T-cell (primary cell): ENCODE results near the gene SLIT3. TPM values are rescaled to one million over a fixed set of nuclear protein-coding genes. Genes with fewer than 3 reads are reported as not detected.

Experiments
- ATAC-seq, 4 experiments: fragments of 200-7000 bp in 3 of 4; fragments of 150-1000 bp in 1 of 4; cut with Tn5 transposase; replicated peaks in 1 of 4; 1 replicate in 3 of 4; 2 replicates in 1 of 4; pipeline ENCODE4 v1.10.0; 2021; ENCODE audit warnings: moderate library complexity in 3 of 4, mild to moderate bottlenecking in 2 of 4, moderate number of reproducible peaks in 1 of 4
- CTCF ChIA-PET, 2 donors: fragments of 300-600 bp; sonication (Branson Sonifier 250); formaldehyde crosslinking; loops; one replicate each; lab custom pipeline; 2022; ENCODE audit warnings: antibody characterized with exemption in 2 of 2; lab: Charles Lee
- POLR2A ChIA-PET, 2 donors: fragments of 300-600 bp; sonication (Branson Sonifier 250); formaldehyde crosslinking; loops; one replicate each; lab custom pipeline; 2022; ENCODE audit warnings: antibody characterized with exemption in 2 of 2; lab: Charles Lee
- DNase-seq, 35 experiments: peaks; one replicate each; pipeline versions ENCODE4 v3.0.0 to v3.0.0-alpha.2; 2013 to 2023
- H3K27ac ChIP-seq: one replicate; pipeline ENCODE4 v1.5.1; 2013; ENCODE audit warnings: low read length
- H3K27me3 ChIP-seq, 2 experiments: replicated peaks in 1 of 2; 1 replicate in 1 of 2; 2 replicates in 1 of 2; pipeline versions ENCODE4 v1.6.1 to v1.7.0; 2013; ENCODE audit warnings: low read length in 1 of 2, mixed read lengths in 1 of 2; ENCODE audit not compliant: control insufficient read depth in 2 of 2, insufficient read depth in 2 of 2; ENCODE audit errors: extremely low read depth in 1 of 2
- H3K36me3 ChIP-seq, 2 donors: 1 replicate in 1 of 2; 2 replicates in 1 of 2; pipeline versions ENCODE4 v1.6.1 to v1.7.0; 2013; ENCODE audit warnings: low read length in 1 of 2; ENCODE audit not compliant: control insufficient read depth in 2 of 2, insufficient read depth in 1 of 2; ENCODE audit errors: extremely low read depth in 1 of 2
- H3K4me1 ChIP-seq, 2 experiments: 1 replicate in 1 of 2; 2 replicates in 1 of 2; pipeline versions ENCODE4 v1.6.1 to v1.7.0; 2013; ENCODE audit warnings: low read length in 2 of 2, mixed read lengths in 1 of 2; ENCODE audit not compliant: insufficient read depth in 2 of 2, control insufficient read depth in 1 of 2; ENCODE audit errors: extremely low read depth in 1 of 2
- H3K4me3 ChIP-seq, 2 donors: 1 replicate in 1 of 2; 2 replicates in 1 of 2; pipeline versions ENCODE4 v1.5.1 to v1.7.0; 2013; ENCODE audit warnings: mild to moderate bottlenecking in 2 of 2, low read length in 1 of 2, moderate library complexity in 1 of 2; ENCODE audit not compliant: control insufficient read depth in 1 of 2; ENCODE audit errors: extremely low read depth in 1 of 2
- H3K9me3 ChIP-seq: 2 replicates; pipeline ENCODE4 v1.7.0; 2013
- H3K27ac Mint-ChIP-seq, 2 donors: one replicate each; pipeline ENCODE4 v1.8.0; 2020 to 2021; ENCODE audit warnings: mild to moderate bottlenecking in 2 of 2, mixed read lengths in 2 of 2
- H3K27me3 Mint-ChIP-seq, 2 donors: one replicate each; pipeline ENCODE4 v1.8.0; 2021 to 2022; ENCODE audit warnings: mixed read lengths in 2 of 2
- H3K36me3 Mint-ChIP-seq: one replicate; pipeline ENCODE4 v1.8.0; 2021; ENCODE audit warnings: mixed read lengths
- H3K4me1 Mint-ChIP-seq, 3 donors: one replicate each; pipeline ENCODE4 v1.8.0; 2020 to 2022; ENCODE audit warnings: mixed read lengths in 3 of 3, mild to moderate bottlenecking in 1 of 3
- H3K4me3 Mint-ChIP-seq, 3 donors: one replicate each; pipeline ENCODE4 v1.8.0; 2020 to 2022; ENCODE audit warnings: mild to moderate bottlenecking in 3 of 3, mixed read lengths in 3 of 3, moderate library complexity in 3 of 3
- H3K9me3 Mint-ChIP-seq, 3 donors: one replicate each; pipeline ENCODE4 v1.8.0; 2020 to 2022; ENCODE audit warnings: mixed read lengths in 3 of 3
- WGBS: methylation state at CpG from one replicate; pipeline ENCODE4 v1.1.5; 2013; ENCODE audit warnings: missing lambda C conversion rate; ENCODE audit not compliant: insufficient coverage; 5-methylcytosine and 5-hydroxymethylcytosine counted together
- total RNA-seq, 35 experiments: library from RNA in 6 of 35; stranded (reverse) in 6 of 35; fragments of 120-200 nt in 1 of 35; gene quantifications; one replicate each; pipeline versions ENCODE4 v1.2.1 to v1.2.4 and lab custom pipeline; 2013 to 2026

Gene SLIT3
- total RNA-seq, 5 donors from 2014 or later (not counting 1 experiment from before 2014, with no cell fraction given), result 0.13 to 0.32 (median 0.13) TPM; not detected in 2

- CTCF ChIA-PET, result no interaction called here
- Histone ChIP-seq H3K9me3 (no peaks in the 10 kb centered on the region), H3K4me1 (no peaks in the 10 kb centered on the region), H3K4me3 (no peak overlapping the region), H3K36me3 (no peaks in the 10 kb centered on the region), H3K27me3 (peaks cover 0 to 9% of the 10 kb centered on the region in 2 experiments), H3K27ac (no peak overlapping the region)
- Mint-ChIP-seq H3K4me3 (no peak overlapping the region), H3K4me1 (no peaks in the 10 kb centered on the region), H3K27me3 (peaks cover 9 to 16% of the 10 kb centered on the region in 2 donors), H3K27ac (no peak overlapping the region), H3K36me3 (no peaks in the 10 kb centered on the region), H3K9me3 (no peaks in the 10 kb centered on the region)
- WGBS, result no CpG with 5 or more reads among the region's 2 CpGs
- no peak for DNase-seq
- POLR2A ChIA-PET, result no interaction called here
- ATAC-seq, result no peak
Observed at GRCh38 chr5:169020102-169020501, 280.8 kb downstream of the SLIT3 start.

DNA sequence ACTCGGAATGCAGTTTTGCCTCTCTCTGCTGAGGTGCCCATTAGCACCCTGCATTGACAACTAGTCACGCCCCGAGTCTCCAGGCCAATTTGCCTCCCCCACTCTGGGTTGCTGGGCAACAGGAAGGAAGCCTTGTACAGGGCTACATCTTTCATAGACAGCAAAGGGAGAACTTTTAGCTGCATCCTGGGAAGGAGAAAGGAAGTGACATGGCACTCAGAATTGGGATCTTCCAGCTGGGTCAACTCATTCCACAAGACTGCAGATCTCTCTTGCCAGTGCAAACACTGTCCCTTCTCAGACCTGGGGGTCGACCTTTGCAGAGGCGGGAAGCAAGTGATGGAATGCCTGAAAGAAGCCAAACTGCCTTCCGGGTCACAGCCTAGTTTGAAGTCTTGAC, 282.0 kb downstream of the SLIT3 start:
- Mint-ChIP-seq H3K4me1 (no peaks in the 10 kb centered on the region), H3K4me3 (no peak overlapping the region), H3K27me3 (peaks cover 10 to 19% of the 10 kb centered on the region in 2 donors), H3K27ac (no peak overlapping the region), H3K36me3 (no peaks in the 10 kb centered on the region), H3K9me3 (no peaks in the 10 kb centered on the region)
- Histone ChIP-seq H3K4me3 (no peak overlapping the region), H3K4me1 (no peaks in the 10 kb centered on the region), H3K27ac (no peak overlapping the region), H3K27me3 (peaks cover 0 to 9% of the 10 kb centered on the region in 2 experiments), H3K9me3 (no peaks in the 10 kb centered on the region), H3K36me3 (no peaks in the 10 kb centered on the region)
- WGBS, result 79% methylated on average over 5 of the region's 6 CpGs
- no peak for DNase-seq
- ChIA-PET CTCF (no interaction called here), POLR2A (no interaction called here)
- ATAC-seq, result no peak

DNA sequence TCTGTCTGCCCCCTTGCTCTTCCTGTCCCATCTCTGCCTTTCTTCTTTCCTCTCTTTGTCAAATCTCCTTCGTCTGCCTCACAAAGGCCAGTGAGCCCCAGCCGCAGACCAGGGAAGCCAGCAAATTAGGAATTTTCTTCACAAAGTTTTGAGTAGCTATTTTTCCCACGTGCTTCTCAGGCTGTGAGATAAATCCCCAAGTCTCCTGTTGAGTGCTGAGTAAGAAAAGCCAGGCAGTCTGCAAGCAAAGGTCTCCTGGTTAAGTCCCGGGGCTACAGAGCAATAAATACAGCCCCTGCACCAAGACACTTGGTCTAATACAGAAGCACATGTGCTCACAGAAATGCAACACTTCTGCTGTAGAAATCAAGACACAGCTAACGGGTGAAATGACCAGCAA, 284.9 kb downstream of the SLIT3 start:
- ChIA-PET CTCF (no interaction called here), POLR2A (no interaction called here)
- Mint-ChIP-seq H3K36me3 (no peaks in the 10 kb centered on the region), H3K4me3 (no peak overlapping the region), H3K27ac (no peak overlapping the region), H3K27me3 (peaks cover 7 to 22% of the 10 kb centered on the region in 2 donors), H3K4me1 (no peaks in the 10 kb centered on the region), H3K9me3 (no peaks in the 10 kb centered on the region)
- Histone ChIP-seq H3K36me3 (no peaks in the 10 kb centered on the region), H3K4me3 (no peak overlapping the region), H3K27me3 (peaks cover 0 to 15% of the 10 kb centered on the region in 2 experiments), H3K4me1 (no peaks in the 10 kb centered on the region), H3K9me3 (no peaks in the 10 kb centered on the region), H3K27ac (no peak overlapping the region)
- ATAC-seq (no peak), DNase-seq (no peak)
- 64% methylated on average over 4 of the region's 5 CpGs for WGBS

DNA sequence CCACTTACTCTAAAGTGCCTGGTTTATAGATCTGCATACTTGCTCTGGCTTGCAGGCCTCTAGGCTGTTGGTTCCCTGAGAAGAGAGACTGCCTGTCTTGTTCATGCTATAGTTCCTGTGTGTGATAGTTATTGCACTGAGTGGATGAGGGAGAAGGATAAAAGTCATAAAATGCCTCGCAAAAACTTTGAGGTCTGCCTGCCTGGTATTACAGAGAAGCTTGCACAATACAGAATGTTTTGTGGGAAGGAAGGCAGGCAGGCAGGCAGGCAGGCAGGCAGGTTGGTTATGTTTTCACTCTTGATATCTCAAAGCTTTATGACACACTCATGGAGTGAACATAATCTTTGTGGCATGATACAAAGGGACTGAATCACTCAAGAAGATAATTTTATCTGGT, 287.1 kb downstream of the SLIT3 start:
- Histone ChIP-seq H3K27me3 (peaks cover 0 to 12% of the 10 kb centered on the region in 2 experiments), H3K27ac (no peak overlapping the region), H3K4me3 (no peak overlapping the region), H3K9me3 (no peaks in the 10 kb centered on the region), H3K36me3 (no peaks in the 10 kb centered on the region), H3K4me1 (no peaks in the 10 kb centered on the region)
- no peak overlapping the region for H3K4me3 Mint-ChIP-seq
- H3K36me3 Mint-ChIP-seq, result no peaks in the 10 kb centered on the region
- no peak overlapping the region for H3K27ac Mint-ChIP-seq
- H3K27me3 Mint-ChIP-seq, result peaks cover 7 to 20% of the 10 kb centered on the region in 2 donors
- 83% methylated on average over 1 of the region's 1 CpG for WGBS
- no peaks in the 10 kb centered on the region for H3K9me3 Mint-ChIP-seq
- ChIA-PET CTCF (no interaction called here), POLR2A (no interaction called here)
- no peak for DNase-seq
- ATAC-seq, result no peak
- no peaks in the 10 kb centered on the region for H3K4me1 Mint-ChIP-seq

DNA sequence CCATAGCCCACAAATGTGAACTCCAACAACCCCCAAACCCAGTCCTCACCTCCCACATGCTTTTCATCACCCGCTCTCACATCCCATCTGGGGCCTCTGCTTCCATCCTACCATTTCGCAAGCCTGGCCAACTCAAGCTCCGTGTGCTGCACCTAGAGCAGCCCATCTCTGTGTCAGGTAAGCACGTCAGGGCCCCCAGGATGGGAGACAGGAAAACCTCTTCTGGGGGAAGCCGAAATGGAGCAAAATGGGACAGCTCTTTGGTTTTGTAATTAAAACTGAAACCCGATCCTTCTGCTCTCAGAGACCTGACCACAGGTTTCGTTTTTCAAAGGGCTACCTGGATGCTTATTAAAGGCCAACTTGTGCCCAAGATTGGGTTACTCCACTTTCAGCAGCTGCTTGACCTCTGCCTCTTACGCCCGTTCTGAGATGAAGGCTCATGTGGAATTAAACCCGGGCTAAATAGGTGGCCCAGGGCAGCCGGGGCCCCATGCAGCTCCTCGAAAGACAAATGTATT, 287.7 kb downstream of the SLIT3 start:
- Mint-ChIP-seq H3K9me3 (no peaks in the 10 kb centered on the region), H3K36me3 (no peaks in the 10 kb centered on the region), H3K27ac (no peak overlapping the region), H3K27me3 (peaks cover 7 to 17% of the 10 kb centered on the region in 2 donors), H3K4me3 (no peak overlapping the region), H3K4me1 (no peaks in the 10 kb centered on the region)
- Histone ChIP-seq H3K4me1 (no peaks in the 10 kb centered on the region), H3K9me3 (no peaks in the 10 kb centered on the region), H3K27me3 (peaks cover 0 to 10% of the 10 kb centered on the region in 2 experiments), H3K36me3 (no peaks in the 10 kb centered on the region), H3K27ac (no peak overlapping the region), H3K4me3 (no peak overlapping the region)
- 69% methylated on average over 8 of the region's 12 CpGs for WGBS
- POLR2A ChIA-PET, result no interaction called here
- DNase-seq (no peak), ATAC-seq (no peak)
- CTCF ChIA-PET, result no interaction called here

GRCh38 chr5:169012450-169012849, 288.5 kb downstream of the SLIT3 start:
- Histone ChIP-seq H3K9me3 (no peaks in the 10 kb centered on the region), H3K36me3 (no peaks in the 10 kb centered on the region), H3K27me3 (peaks cover 0 to 10% of the 10 kb centered on the region in 2 experiments), H3K4me3 (no peak overlapping the region), H3K27ac (no peak overlapping the region), H3K4me1 (no peaks in the 10 kb centered on the region)
- 83% methylated on average over 1 of the region's 4 CpGs for WGBS
- ChIA-PET CTCF (no interaction called here), POLR2A (no interaction called here)
- H3K36me3 Mint-ChIP-seq, result no peaks in the 10 kb centered on the region
- peaks cover 7 to 13% of the 10 kb centered on the region in 2 donors for H3K27me3 Mint-ChIP-seq
- H3K27ac Mint-ChIP-seq, result no peak overlapping the region
- ATAC-seq (no peak), DNase-seq (no peak)
- no peak overlapping the region for H3K4me3 Mint-ChIP-seq
- H3K9me3 Mint-ChIP-seq, result no peaks in the 10 kb centered on the region
- H3K4me1 Mint-ChIP-seq, result no peaks in the 10 kb centered on the region

DNA sequence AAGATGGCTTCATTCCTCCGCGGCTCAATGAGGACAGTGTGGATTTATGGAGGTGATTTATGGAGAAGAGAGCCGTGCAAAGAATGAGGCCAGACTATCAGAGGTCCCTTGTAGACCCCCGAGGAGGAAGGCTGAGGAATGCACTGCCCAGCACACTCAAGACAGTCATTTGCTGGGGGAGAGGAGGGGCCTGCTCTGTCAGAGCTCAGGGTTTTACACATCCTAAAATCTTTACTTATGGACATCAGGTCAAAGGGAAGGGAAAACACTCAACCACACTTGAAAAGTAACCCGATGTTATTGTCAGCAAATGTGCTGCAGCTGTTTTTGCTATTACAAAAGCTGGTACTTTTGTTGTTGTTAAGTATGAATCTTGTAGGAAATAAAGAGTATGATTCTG, 289.5 kb downstream of the SLIT3 start:
- ATAC-seq, result no peak
- no peaks in the 10 kb centered on the region for H3K9me3 Mint-ChIP-seq
- H3K27ac Mint-ChIP-seq, result no peak overlapping the region
- H3K36me3 Mint-ChIP-seq, result no peaks in the 10 kb centered on the region
- Histone ChIP-seq H3K4me1 (no peaks in the 10 kb centered on the region), H3K27ac (no peak overlapping the region), H3K4me3 (no peak overlapping the region), H3K9me3 (no peaks in the 10 kb centered on the region), H3K27me3 (peaks cover 0 to 6% of the 10 kb centered on the region in 2 experiments), H3K36me3 (no peaks in the 10 kb centered on the region)
- ChIA-PET POLR2A (no interaction called here), CTCF (no interaction called here)
- no peak for DNase-seq
- no peak overlapping the region for H3K4me3 Mint-ChIP-seq
- H3K27me3 Mint-ChIP-seq, result peaks cover 7 to 13% of the 10 kb centered on the region in 2 donors
- WGBS, result 92% methylated on average over 3 of the region's 5 CpGs
- H3K4me1 Mint-ChIP-seq, result no peaks in the 10 kb centered on the region
